Stimulated activated CD4-positive, alpha-beta T cell treated with anti-CD3 and anti-CD28 coated beads, Interleukin-1b, Interleukin-23, amount 100 ng/mL, for 48 hours (primary cell): Measurements from ENCODE around the gene PTPN22.

Source experiments
- DNase-seq: peaks from one replicate; pipeline ENCODE4 v3.0.0-alpha.2; 2020

Gene PTPN22

GRCh38 chr1:113846391-113847035, 25.0 kb downstream of the PTPN22 start:
- DNase-seq = no peak

GRCh38 chr1:113836534-113836933, 35.0 kb downstream of the PTPN22 start:
- DNase-seq = no peak

- DNase-seq = no peak
Measured at GRCh38 chr1:113835686-113836290, 35.7 kb downstream of the PTPN22 start.

- DNase-seq = no peak
Measured at GRCh38 chr1:113834716-113835115, 36.8 kb downstream of the PTPN22 start.

GRCh38 chr1:113830039-113830438, 41.5 kb downstream of the PTPN22 start:
- DNase-seq = no peak

- DNase-seq = no peak
Measured at GRCh38 chr1:113821916-113822315, 49.6 kb downstream of the PTPN22 start.

- no peak for DNase-seq
Measured at GRCh38 chr1:113818578-113818977, 52.9 kb downstream of the PTPN22 start.

GRCh38 chr1:113813218-113813617, 58.3 kb downstream of the PTPN22 start:
- DNase-seq = no peak

GRCh38 chr1:113812661-113813135, 58.8 kb downstream of the PTPN22 start:
- DNase-seq = no peak

- peak; percentile 99 for DNase-seq
Measured at GRCh38 chr1:113811888-113812660, 59.4 kb downstream of the PTPN22 start, which contains the start of gene RSBN1. TSS of gene RSBN1 (minus strand) at chr1:113812476. CDS start at chr1:113812412, 64 bp downstream.

GRCh38 chr1:113811156-113811887, 60.2 kb downstream of the PTPN22 start:
- DNase-seq = peak; percentile 23

- DNase-seq = no peak
Measured at GRCh38 chr1:113809670-113810602, 61.6 kb downstream of the PTPN22 start.

- DNase-seq = no peak
Measured at GRCh38 chr1:113808450-113809195, 62.9 kb downstream of the PTPN22 start.

GRCh38 chr1:113805639-113806038, 65.9 kb downstream of the PTPN22 start:
- DNase-seq = no peak

GRCh38 chr1:113805256-113805531, 66.3 kb downstream of the PTPN22 start:
- no peak for DNase-seq

- DNase-seq = no peak
Measured at GRCh38 chr1:113804421-113805255, 66.9 kb downstream of the PTPN22 start.

GRCh38 chr1:113802367-113803007, 69.0 kb downstream of the PTPN22 start:
- DNase-seq = no peak

- no peak for DNase-seq
Measured at GRCh38 chr1:113800487-113800886, 71.0 kb downstream of the PTPN22 start.

- DNase-seq = no peak
Measured at GRCh38 chr1:113797472-113797871, 74.0 kb downstream of the PTPN22 start.
